ENCODE measurements around the gene CLCN1.

GRCh38 chr7:143318661-143319060 lies 2.8 kb downstream of the CLCN1 start:
- no peak for TF ChIP-seq CTCF (conservative IDR thresholded peaks at IDR 0.05)
- no peak for TF ChIP-seq ZFX (IDR thresholded peaks at IDR 0.05)

Data from C4-2B (cell line).